GM18873 (cell line): ENCODE measurements around the gene CCDC169.
"Not testable (repeated sequence)": the region's sequence is repeated elsewhere in the genome, so short reads cannot be mapped to it uniquely, and the experiment has no call there.

ENCODE experiments used
- ATAC-seq: cut with Tn5 transposase; IDR thresholded peaks from one replicate; pipeline ENCODE4 v1.9.1; 2021; ENCODE audit warnings: mild to moderate bottlenecking, moderate library complexity, moderate number of reproducible peaks; ENCODE audit not compliant: unreplicated experiment, low FRiP score

CCDC169 gene

GRCh38 chr13:36319793-36320192, 22.2 kb upstream of the CCDC169 start:
- ATAC-seq: not testable (repeated sequence)

- no peak for ATAC-seq
Measured at GRCh38 chr13:36313047-36313969, 15.7 kb upstream of the CCDC169 start.

GRCh38 chr13:36310417-36311108, 12.9 kb upstream of the CCDC169 start:
- ATAC-seq: no peak

- no peak for ATAC-seq
Measured at GRCh38 chr13:36302289-36302688, 4.7 kb upstream of the CCDC169 start.

- ATAC-seq: not testable (repeated sequence)
Measured at GRCh38 chr13:36299469-36299868, 1.9 kb upstream of the CCDC169 start.

- no peak for ATAC-seq
Measured at GRCh38 chr13:36298535-36299068, 988 bp upstream of the CCDC169 start.

GRCh38 chr13:36294096-36294495, 3.5 kb downstream of the CCDC169 start:
- ATAC-seq: no peak

GRCh38 chr13:36293497-36293896, 4.1 kb downstream of the CCDC169 start:
- ATAC-seq: no peak

GRCh38 chr13:36288794-36289391, 8.7 kb downstream of the CCDC169 start:
- no peak for ATAC-seq

- ATAC-seq: no peak
Measured at GRCh38 chr13:36286006-36286405, 11.6 kb downstream of the CCDC169 start.

GRCh38 chr13:36282821-36283432, 14.7 kb downstream of the CCDC169 start:
- ATAC-seq: no peak

- no peak for ATAC-seq
Measured at GRCh38 chr13:36275190-36276002, 22.2 kb downstream of the CCDC169 start.

GRCh38 chr13:36273431-36273830, 24.2 kb downstream of the CCDC169 start:
- ATAC-seq: no peak

GRCh38 chr13:36261976-36262375, 35.6 kb downstream of the CCDC169 start:
- ATAC-seq: no peak

GRCh38 chr13:36261011-36261410, 36.6 kb downstream of the CCDC169 start:
- no peak for ATAC-seq

GRCh38 chr13:36259361-36260137, 38.1 kb downstream of the CCDC169 start:
- no peak for ATAC-seq

GRCh38 chr13:36258831-36259230, 38.8 kb downstream of the CCDC169 start:
- no peak for ATAC-seq

GRCh38 chr13:36251526-36251925, 46.1 kb downstream of the CCDC169 start:
- no peak for ATAC-seq

- no peak for ATAC-seq
Measured at GRCh38 chr13:36251017-36251416, 46.6 kb downstream of the CCDC169 start.
